Endodermal cell (in vitro differentiated cells): ENCODE results near the gene GALNT18. TPM values are rescaled to one million over a fixed set of nuclear protein-coding genes. Genes with fewer than 3 reads are reported as not detected.

Experiments
- DNase-seq: peaks from one replicate; pipeline ENCODE4 v3.0.0-alpha.2; 2017
- H3K27ac ChIP-seq: 2 replicates; pipeline ENCODE4 v1.5.1; 2013; ENCODE audit warnings: mild to moderate bottlenecking, low read depth, low read length, moderate library complexity
- H3K27me3 ChIP-seq: 2 replicates; pipeline ENCODE4 v1.6.1; 2013; ENCODE audit warnings: mild to moderate bottlenecking, low read length, moderate library complexity; ENCODE audit not compliant: insufficient read depth, control insufficient read depth, poor library complexity, severe bottlenecking
- H3K36me3 ChIP-seq: 2 replicates; pipeline ENCODE4 v1.7.0; 2013; ENCODE audit warnings: mild to moderate bottlenecking, low read length, moderate library complexity; ENCODE audit not compliant: control insufficient read depth, insufficient read depth
- H3K4me1 ChIP-seq: one replicate; pipeline ENCODE4 v1.7.0; 2013; ENCODE audit warnings: low read length; ENCODE audit not compliant: control insufficient read depth, insufficient read depth
- H3K4me3 ChIP-seq: 2 replicates; pipeline ENCODE4 v1.5.1; 2013; ENCODE audit warnings: mild to moderate bottlenecking, low read length, moderate library complexity
- H3K9ac ChIP-seq: 2 replicates; pipeline ENCODE4 v1.6.1; 2013; ENCODE audit warnings: mild to moderate bottlenecking, low read length, moderate library complexity; ENCODE audit not compliant: poor library complexity, severe bottlenecking; ENCODE audit errors: extremely low read depth
- H3K9me3 ChIP-seq: 2 replicates; pipeline ENCODE4 v1.6.1; 2013; ENCODE audit warnings: mild to moderate bottlenecking, low read length, moderate library complexity; ENCODE audit not compliant: control insufficient read depth
- H3K27ac Mint-ChIP-seq: 2 replicates; pipeline ENCODE4 v1.8.0; 2020; ENCODE audit warnings: mixed read lengths
- H3K27me3 Mint-ChIP-seq: 2 replicates; pipeline ENCODE4 v1.8.0; 2021; ENCODE audit warnings: mild to moderate bottlenecking, mixed read lengths; ENCODE audit not compliant: insufficient read depth
- H3K36me3 Mint-ChIP-seq: 2 replicates; pipeline ENCODE4 v1.8.0; 2020; ENCODE audit warnings: low read depth, mixed read lengths
- H3K4me1 Mint-ChIP-seq: 2 replicates; pipeline ENCODE4 v1.8.0; 2020; ENCODE audit warnings: mixed read lengths
- H3K4me3 Mint-ChIP-seq: 2 replicates; pipeline ENCODE4 v1.8.0; 2020; ENCODE audit warnings: mild to moderate bottlenecking, moderate library complexity, mixed read lengths
- H3K9me3 Mint-ChIP-seq: 2 replicates; pipeline ENCODE4 v1.8.0; 2020; ENCODE audit warnings: mild to moderate bottlenecking, mixed read lengths
- CTCF ChIP-seq: fragments of 200-600 bp; sonication (generic); conservative IDR thresholded peaks from 2 replicates; pipeline ENCODE4 v1.5.0; 2021; ENCODE audit warnings: antibody characterized with exemption, mild to moderate bottlenecking
- WGBS, 2 experiments: methylation state at CpG; one replicate each; pipeline versions ENCODE4 v1.1.5 to v1.1.7; 2013; ENCODE audit warnings: missing lambda C conversion rate in 2 of 2, mixed read lengths in 1 of 2; ENCODE audit not compliant: insufficient coverage in 1 of 2, insufficient read length in 1 of 2; 5-methylcytosine and 5-hydroxymethylcytosine counted together
- total RNA-seq, 2 donors: library from RNA; stranded (reverse); fragmentation: NEBNext Ultra II Directional in 1 of 2; extraction: Animal tissue kit (Norgen Biotek cat#: 25700) in 1 of 2; gene quantifications; 2 replicates in 1 of 2; 3 replicates in 1 of 2; pipeline ENCODE4 v1.2.1, GENCODE V29; 2021

Gene GALNT18
- total RNA-seq, 2 donors from 2014 or later: 5.1 to 9.9 TPM

- H3K4me3 Mint-ChIP-seq: no peak overlapping the region
- Histone ChIP-seq H3K36me3 (no peaks in the 10 kb centered on the region), H3K9me3 (peaks cover 7% of the 10 kb centered on the region), H3K27me3 (peaks cover 79% of the 10 kb centered on the region), H3K4me3 (no peak overlapping the region), H3K27ac (no peak overlapping the region), H3K9ac (no peak overlapping the region), H3K4me1 (peaks cover 4% of the 10 kb centered on the region)
- H3K27ac Mint-ChIP-seq: no peak overlapping the region
- peaks cover 94% of the 10 kb centered on the region for H3K27me3 Mint-ChIP-seq
- WGBS, 2 experiments: 87 to 100% methylated on average over 2 to 5 of the region's 5 CpGs
- TF ChIP-seq CTCF: no peak
- H3K4me1 Mint-ChIP-seq: peaks cover 16% of the 10 kb centered on the region
- no peaks in the 10 kb centered on the region for H3K36me3 Mint-ChIP-seq
- H3K9me3 Mint-ChIP-seq: no peaks in the 10 kb centered on the region
- DNase-seq: no peak
Measured at GRCh38 chr11:11605821-11606450, 15.9 kb downstream of the GALNT18 start.

GRCh38 chr11:11605181-11605580 lies 16.6 kb downstream of the GALNT18 start:
- Histone ChIP-seq H3K9me3 (peaks cover 7% of the 10 kb centered on the region), H3K9ac (no peak overlapping the region), H3K4me3 (no peak overlapping the region), H3K4me1 (peaks cover 4% of the 10 kb centered on the region), H3K36me3 (no peaks in the 10 kb centered on the region), H3K27ac (no peak overlapping the region), H3K27me3 (peaks cover 72% of the 10 kb centered on the region)
- DNase-seq: no peak
- no peak overlapping the region for H3K27ac Mint-ChIP-seq
- no peaks in the 10 kb centered on the region for H3K36me3 Mint-ChIP-seq
- H3K4me1 Mint-ChIP-seq: peaks cover 23% of the 10 kb centered on the region
- no peak for TF ChIP-seq CTCF
- peaks cover 87% of the 10 kb centered on the region for H3K27me3 Mint-ChIP-seq
- H3K9me3 Mint-ChIP-seq: no peaks in the 10 kb centered on the region
- no peak overlapping the region for H3K4me3 Mint-ChIP-seq
- WGBS, 2 experiments: 86 to 100% methylated on average over 2 to 6 of the region's 6 CpGs

GRCh38 chr11:11604370-11604990 lies 17.3 kb downstream of the GALNT18 start:
- TF ChIP-seq CTCF: no peak
- Mint-ChIP-seq H3K36me3 (no peaks in the 10 kb centered on the region), H3K4me3 (no peak overlapping the region), H3K27ac (no peak overlapping the region), H3K9me3 (no peaks in the 10 kb centered on the region), H3K27me3 (peaks cover 81% of the 10 kb centered on the region), H3K4me1 (peaks cover 26% of the 10 kb centered on the region)
- Histone ChIP-seq H3K4me3 (no peak overlapping the region), H3K9ac (no peak overlapping the region), H3K4me1 (peaks cover 4% of the 10 kb centered on the region), H3K36me3 (no peaks in the 10 kb centered on the region), H3K27me3 (peaks cover 67% of the 10 kb centered on the region), H3K9me3 (peaks cover 7% of the 10 kb centered on the region), H3K27ac (no peak overlapping the region)
- WGBS, 2 experiments: 94% methylated on average over 5 to 7 of the region's 7 CpGs
- DNase-seq: no peak
